BLaER1 (cell line): Measurements from ENCODE around the gene DOCK6.

Experiments
- H3K27ac ChIP-seq: shearing (Covaris generic); formaldehyde crosslinking; 2 replicates; pipeline ENCODE4 v1.8.1; 2022
- H3K27me3 ChIP-seq: shearing (Covaris generic); formaldehyde crosslinking; 2 replicates; pipeline ENCODE4 v1.8.1; 2022
- H3K36me3 ChIP-seq: shearing (Covaris generic); formaldehyde crosslinking; 2 replicates; pipeline ENCODE4 v1.8.1; 2022
- H3K4me1 ChIP-seq: shearing (Covaris generic); formaldehyde crosslinking; 2 replicates; pipeline ENCODE4 v1.8.1; 2022
- H3K4me2 ChIP-seq: shearing (Covaris generic); formaldehyde crosslinking; 2 replicates; pipeline ENCODE4 v1.8.1; 2022
- H3K4me3 ChIP-seq: shearing (Covaris generic); formaldehyde crosslinking; 2 replicates; pipeline ENCODE4 v1.8.1; 2022
- H3K9ac ChIP-seq: shearing (Covaris generic); formaldehyde crosslinking; 2 replicates; pipeline ENCODE4 v1.8.1; 2022
- H3K9me3 ChIP-seq: shearing (Covaris generic); formaldehyde crosslinking; 2 replicates; pipeline ENCODE4 v1.8.1; 2022
- H4K20me1 ChIP-seq: shearing (Covaris generic); formaldehyde crosslinking; 2 replicates; pipeline ENCODE4 v1.8.1; 2022
- Cebpa-rat ChIP-seq: shearing (Covaris generic); IDR thresholded peaks from 2 replicates; pipeline ENCODE4 v1.8.1; 2022

Gene DOCK6

DNA sequence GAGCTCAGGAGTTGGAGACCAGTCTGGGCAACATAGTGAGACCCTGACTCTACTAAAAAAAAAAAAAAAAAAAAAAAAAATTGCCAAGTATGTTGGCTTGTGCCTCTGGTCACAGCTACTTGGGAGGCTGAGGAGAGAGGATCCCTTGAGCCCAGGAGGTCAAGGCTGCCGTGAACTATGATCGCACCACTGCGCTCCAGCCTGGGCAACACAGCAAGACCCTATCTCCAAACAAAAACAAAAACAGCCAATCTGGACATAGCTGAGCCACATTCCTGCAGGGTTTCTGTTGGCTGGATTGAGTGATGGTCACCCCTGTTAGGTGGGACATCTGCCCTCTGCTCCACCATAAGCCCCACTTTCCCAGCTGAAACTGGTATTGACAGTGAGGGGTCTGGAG lies 36.5 kb downstream of the DOCK6 start:
- Histone ChIP-seq H3K27me3 (no peaks in the 10 kb centered on the region), H3K9me3 (peaks cover 10% of the 10 kb centered on the region), H3K4me1 (no peaks in the 10 kb centered on the region), H3K9ac (no peak overlapping the region), H4K20me1 (no peaks in the 10 kb centered on the region), H3K4me2 (no peak overlapping the region), H3K4me3 (no peak overlapping the region), H3K36me3 (no peaks in the 10 kb centered on the region), H3K27ac (no peak overlapping the region)
- TF ChIP-seq Cebpa-rat, result no peak

DNA sequence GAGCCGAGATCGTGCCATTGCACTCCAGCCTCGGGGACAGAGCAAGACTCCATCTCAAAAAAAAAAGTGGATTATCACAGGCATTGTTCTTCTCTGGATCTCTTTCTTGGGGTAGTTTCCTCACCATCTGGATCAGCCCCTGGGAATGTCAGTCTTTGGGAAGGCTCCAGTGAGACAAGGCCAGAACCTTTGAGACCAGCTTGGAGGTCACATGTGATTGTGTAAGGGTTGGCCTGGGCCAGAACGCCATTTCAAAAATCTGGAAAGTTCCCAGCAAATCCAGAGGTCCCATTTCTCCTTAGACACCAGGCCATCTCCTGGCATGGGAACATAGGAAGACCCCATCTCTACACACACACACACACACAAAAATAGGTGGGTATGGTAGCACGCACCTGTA lies 37.2 kb downstream of the DOCK6 start:
- Histone ChIP-seq H3K9ac (no peak overlapping the region), H3K27me3 (no peaks in the 10 kb centered on the region), H3K9me3 (peaks cover 13% of the 10 kb centered on the region), H3K36me3 (no peaks in the 10 kb centered on the region), H3K27ac (no peak overlapping the region), H3K4me2 (no peak overlapping the region), H3K4me3 (no peak overlapping the region), H4K20me1 (no peaks in the 10 kb centered on the region), H3K4me1 (no peaks in the 10 kb centered on the region)
- no peak for TF ChIP-seq Cebpa-rat

DNA sequence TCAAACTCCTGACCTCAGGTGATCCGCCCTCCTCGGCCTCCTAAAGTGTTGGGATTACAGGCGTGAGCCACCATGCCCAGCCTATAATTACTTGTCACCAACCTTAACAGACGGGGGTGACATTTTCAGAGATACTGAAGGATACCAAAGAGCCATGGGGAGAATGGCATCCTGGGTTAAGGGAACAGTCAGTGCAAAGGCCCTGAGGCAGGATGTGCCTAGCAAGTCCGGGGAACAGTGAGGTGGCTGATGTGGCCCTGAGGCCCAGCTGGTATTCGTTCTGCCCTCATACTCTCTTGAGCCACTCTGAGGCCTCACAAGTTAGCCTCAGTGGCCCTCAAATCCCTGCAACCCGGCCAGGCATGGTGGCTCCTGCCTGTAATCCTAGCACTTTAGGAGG lies 37.9 kb downstream of the DOCK6 start:
- no peaks in the 10 kb centered on the region for H3K27me3 ChIP-seq
- no peaks in the 10 kb centered on the region for H3K4me1 ChIP-seq
- H3K4me3 ChIP-seq, result no peak overlapping the region
- no peaks in the 10 kb centered on the region for H3K36me3 ChIP-seq
- TF ChIP-seq Cebpa-rat, result no peak
- no peaks in the 10 kb centered on the region for H4K20me1 ChIP-seq
- H3K4me2 ChIP-seq, result no peak overlapping the region
- no peak overlapping the region for H3K9ac ChIP-seq
- no peak overlapping the region for H3K27ac ChIP-seq
- peaks cover 13% of the 10 kb centered on the region for H3K9me3 ChIP-seq

DNA sequence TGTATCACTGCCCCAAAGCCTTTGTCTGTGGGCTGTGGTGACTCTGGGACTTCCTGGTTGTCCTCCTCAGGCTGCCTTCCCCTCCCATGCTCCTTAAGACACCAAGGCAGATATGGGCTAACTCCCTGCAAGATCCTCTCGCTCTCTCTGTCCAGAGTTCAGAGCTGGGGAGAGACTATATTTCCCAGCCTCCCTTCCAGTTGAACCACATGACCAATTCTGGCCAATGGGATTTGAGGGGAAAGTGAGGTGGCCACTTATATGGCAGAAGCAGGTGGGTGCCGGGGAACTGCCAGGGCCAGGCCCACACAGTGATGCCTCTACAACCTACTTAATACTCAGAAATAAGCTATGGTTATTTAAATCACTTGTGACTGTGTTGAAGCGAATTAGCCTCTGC lies 39.1 kb downstream of the DOCK6 start:
- no peak for TF ChIP-seq Cebpa-rat
- Histone ChIP-seq H3K27ac (no peak overlapping the region), H3K36me3 (no peaks in the 10 kb centered on the region), H3K9me3 (peaks cover 13% of the 10 kb centered on the region), H4K20me1 (no peaks in the 10 kb centered on the region), H3K27me3 (no peaks in the 10 kb centered on the region), H3K9ac (no peak overlapping the region), H3K4me1 (no peaks in the 10 kb centered on the region), H3K4me2 (no peak overlapping the region), H3K4me3 (no peak overlapping the region)

DNA sequence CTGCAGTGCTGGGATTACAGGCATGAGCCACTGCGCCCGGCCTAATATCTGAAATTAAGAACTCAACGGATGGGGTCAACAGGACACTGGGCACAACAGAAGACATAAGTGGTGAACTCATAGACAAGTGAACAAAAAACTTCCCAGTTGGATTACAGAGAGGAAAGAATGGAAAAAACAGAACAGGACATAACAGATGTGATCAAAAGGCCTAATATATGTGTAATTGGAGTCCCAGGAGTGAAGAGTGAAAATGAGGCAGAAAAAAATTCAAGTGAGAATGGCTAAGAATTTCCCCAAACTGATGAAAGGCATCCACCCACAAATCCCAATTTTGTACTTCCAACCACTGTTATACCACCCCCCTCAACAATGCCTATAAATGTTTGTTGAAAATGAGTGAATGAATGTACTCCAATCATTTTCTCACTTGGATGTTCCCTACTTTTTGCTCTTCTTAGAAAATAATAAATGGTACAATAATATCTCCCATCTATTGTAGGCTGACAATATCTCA lies 41.2 kb downstream of the DOCK6 start:
- H3K27me3 ChIP-seq, result no peaks in the 10 kb centered on the region
- TF ChIP-seq Cebpa-rat, result no peak
- H3K4me2 ChIP-seq, result no peak overlapping the region
- H3K4me1 ChIP-seq, result no peaks in the 10 kb centered on the region
- H3K27ac ChIP-seq, result no peak overlapping the region
- no peak overlapping the region for H3K9ac ChIP-seq
- H3K4me3 ChIP-seq, result no peak overlapping the region
- H4K20me1 ChIP-seq, result no peaks in the 10 kb centered on the region
- peaks cover 13% of the 10 kb centered on the region for H3K9me3 ChIP-seq
- no peaks in the 10 kb centered on the region for H3K36me3 ChIP-seq

DNA sequence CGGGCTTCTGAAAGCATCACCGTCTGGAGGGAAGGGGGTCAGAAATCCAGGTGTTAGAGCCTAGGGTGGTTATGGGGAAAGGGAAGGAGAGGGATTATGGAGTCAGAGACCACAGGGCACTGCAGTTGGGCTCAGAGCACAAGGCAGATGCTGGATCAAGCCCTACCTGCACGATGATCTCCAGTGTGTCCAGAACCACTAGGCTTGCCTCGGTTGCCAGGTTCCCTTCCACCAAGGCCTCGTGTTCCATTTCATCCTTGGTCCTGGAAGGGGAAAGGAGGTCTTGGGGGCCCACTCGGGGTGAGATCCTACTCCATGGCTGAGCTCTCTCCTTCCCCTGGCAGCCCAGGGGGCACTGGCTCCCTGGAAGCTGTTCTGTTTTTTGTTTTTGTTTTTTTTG lies 47.9 kb downstream of the DOCK6 start:
- H3K4me3 ChIP-seq, result no peak overlapping the region
- H3K27ac ChIP-seq, result no peak overlapping the region
- H3K36me3 ChIP-seq, result no peaks in the 10 kb centered on the region
- H3K9me3 ChIP-seq, result no peaks in the 10 kb centered on the region
- no peak overlapping the region for H3K4me2 ChIP-seq
- H3K4me1 ChIP-seq, result no peaks in the 10 kb centered on the region
- no peak for TF ChIP-seq Cebpa-rat
- H4K20me1 ChIP-seq, result no peaks in the 10 kb centered on the region
- H3K27me3 ChIP-seq, result no peaks in the 10 kb centered on the region
- H3K9ac ChIP-seq, result no peak overlapping the region

DNA sequence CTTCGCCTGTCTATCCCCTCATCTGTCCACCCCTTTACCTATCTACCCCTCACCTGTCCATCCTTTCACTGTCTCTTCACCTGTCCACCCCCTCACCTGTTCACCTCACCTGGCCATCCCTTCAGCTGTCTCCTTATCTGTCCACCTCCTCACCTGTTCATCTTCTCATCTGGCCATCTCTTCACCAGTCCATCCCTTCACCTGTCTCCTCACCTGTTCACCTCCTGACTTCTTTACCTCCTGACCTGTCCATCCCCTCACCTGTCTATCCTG lies 51.7 kb downstream of the DOCK6 start:
- Histone ChIP-seq H3K4me3 (no peak overlapping the region), H3K9me3 (no peaks in the 10 kb centered on the region), H3K4me2 (no peak overlapping the region), H4K20me1 (peaks cover 29% of the 10 kb centered on the region; the same call in 1 of the 2 replicates), H3K27ac (no peak overlapping the region), H3K27me3 (no peaks in the 10 kb centered on the region), H3K4me1 (peaks cover 9% of the 10 kb centered on the region), H3K9ac (no peak overlapping the region), H3K36me3 (no peaks in the 10 kb centered on the region)
- TF ChIP-seq Cebpa-rat, result no peak

DNA sequence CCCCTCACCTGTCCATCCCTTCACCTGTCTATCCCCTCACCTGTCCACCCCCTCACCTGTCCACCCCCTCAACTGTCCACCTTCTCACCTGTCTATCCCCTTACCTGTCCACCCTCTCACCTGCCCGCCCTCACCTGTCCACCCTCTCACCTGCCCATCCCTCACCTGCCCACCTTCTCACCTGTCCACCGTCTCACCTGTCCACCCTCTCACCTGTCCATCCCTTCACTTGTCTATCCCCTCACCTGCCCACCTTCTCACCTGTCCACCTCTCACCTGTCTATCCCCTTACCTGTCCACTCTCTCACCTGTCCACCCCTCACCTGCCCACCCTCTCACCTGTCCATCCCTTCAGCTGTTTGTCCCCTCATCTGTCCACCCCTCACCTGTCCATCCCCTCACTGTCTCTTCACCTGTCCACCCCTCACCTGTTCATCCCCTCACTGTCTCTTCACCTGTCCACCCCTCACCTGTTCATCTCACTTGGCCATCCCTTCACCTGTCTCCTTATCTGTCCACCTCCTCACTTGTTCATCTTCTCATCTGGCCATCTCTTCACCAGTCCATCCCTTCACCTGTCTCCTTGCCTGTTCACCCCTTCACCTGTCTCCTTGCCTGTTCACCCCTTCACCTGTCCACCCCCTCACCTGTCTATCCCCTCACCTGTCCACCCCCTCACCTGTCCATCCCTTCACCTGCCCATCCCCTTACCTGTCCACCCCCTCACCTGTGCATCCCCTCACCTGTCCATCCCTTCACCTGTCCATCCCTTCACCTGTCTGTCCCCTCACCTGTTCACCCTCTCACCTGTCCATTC lies 52.3 kb downstream of the DOCK6 start:
- Histone ChIP-seq H3K27me3 (no peaks in the 10 kb centered on the region), H3K9ac (no peak overlapping the region), H4K20me1 (peaks cover 29% of the 10 kb centered on the region; the same call in 1 of the 2 replicates), H3K27ac (no peak overlapping the region), H3K36me3 (no peaks in the 10 kb centered on the region), H3K4me2 (no peak overlapping the region), H3K4me1 (peaks cover 14% of the 10 kb centered on the region), H3K4me3 (no peak overlapping the region), H3K9me3 (no peaks in the 10 kb centered on the region)
- no peak for TF ChIP-seq Cebpa-rat

DNA sequence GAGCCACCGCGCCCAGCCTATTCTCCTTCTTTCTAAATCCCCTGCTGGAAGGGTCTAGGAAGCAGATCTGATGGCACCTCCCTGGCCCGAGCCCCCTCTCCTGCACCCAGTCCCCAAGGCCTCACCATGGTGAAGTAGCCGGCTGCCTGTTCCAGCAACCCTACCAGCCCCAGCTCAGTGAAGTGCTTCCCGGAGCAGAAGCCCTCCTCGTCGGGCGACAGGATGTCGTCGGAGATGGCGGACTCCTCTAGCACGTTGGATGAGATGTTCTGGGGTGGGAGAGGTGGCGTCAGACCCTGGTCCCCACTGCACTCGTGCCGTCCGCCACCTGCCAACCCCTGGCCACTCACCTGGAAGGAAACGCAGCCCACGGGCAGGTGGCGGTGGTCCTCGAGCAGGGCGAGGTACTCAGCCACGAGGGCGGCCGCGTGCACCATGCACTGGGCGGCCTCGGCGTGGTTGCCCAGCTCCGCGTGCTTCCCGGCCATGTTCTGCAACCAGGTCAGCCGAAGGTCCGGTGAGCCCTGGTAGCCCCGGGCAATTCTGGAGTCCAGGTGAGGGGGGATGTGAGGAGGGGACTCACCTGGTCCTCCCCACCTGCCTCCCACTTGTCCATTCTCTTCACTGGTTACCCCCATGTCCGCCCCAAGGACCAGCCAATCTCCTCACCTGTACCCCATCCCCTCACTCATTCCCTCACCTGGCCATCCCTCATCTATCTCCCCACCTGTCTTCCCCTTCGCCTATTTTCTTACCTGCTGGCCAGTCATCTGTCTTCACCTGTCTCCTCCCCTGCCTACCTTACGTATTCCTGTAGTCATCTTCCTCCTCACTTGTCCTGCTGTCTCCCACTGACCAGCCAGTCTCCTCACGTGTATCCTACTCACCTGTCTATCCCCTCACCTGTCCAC lies 53.5 kb downstream of the DOCK6 start:
- H4K20me1 ChIP-seq, result peaks cover 34% of the 10 kb centered on the region; the same call in 1 of the 2 replicates
- no peak overlapping the region for H3K27ac ChIP-seq
- H3K4me3 ChIP-seq, result no peak overlapping the region
- no peaks in the 10 kb centered on the region for H3K9me3 ChIP-seq
- no peak overlapping the region for H3K9ac ChIP-seq
- peaks cover 26% of the 10 kb centered on the region for H3K4me1 ChIP-seq
- TF ChIP-seq Cebpa-rat, result no peak
- no peaks in the 10 kb centered on the region for H3K36me3 ChIP-seq
- H3K27me3 ChIP-seq, result no peaks in the 10 kb centered on the region
- no peak overlapping the region for H3K4me2 ChIP-seq

DNA sequence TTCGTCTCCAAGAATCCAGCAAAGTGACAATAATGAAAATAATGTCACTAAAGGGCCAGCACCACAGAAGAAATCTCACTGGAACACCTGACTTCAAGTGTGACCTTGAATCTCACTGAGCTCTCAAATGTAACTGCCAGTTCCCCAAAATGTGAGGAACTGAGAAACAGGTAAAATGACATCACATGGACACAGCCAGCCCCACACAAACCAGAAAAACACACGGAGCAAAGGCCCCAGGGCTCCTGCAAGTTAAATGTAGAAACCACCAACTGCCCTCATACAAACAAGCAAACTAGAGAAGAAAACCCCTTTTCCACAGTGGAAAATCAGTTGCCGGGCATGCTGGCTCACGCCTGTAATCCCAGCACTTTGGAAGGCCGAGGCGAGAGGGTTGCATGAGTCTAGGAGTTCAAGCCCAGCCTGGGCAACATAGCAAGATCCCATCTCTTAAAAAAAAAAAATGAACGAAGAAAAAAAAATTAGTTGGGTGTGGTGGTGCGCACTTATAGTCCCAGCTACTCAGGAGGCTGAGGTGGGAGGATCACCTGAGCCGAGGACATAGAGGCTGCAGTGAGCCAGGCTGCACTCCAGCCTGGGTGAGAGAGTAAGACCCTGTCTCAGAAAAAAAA lies 56.3 kb downstream of the DOCK6 start:
- H3K4me3 ChIP-seq, result no peak overlapping the region
- H3K36me3 ChIP-seq, result no peaks in the 10 kb centered on the region
- no peak for TF ChIP-seq Cebpa-rat
- peaks cover 34% of the 10 kb centered on the region; the same call in 1 of the 2 replicates for H4K20me1 ChIP-seq
- peaks cover 40% of the 10 kb centered on the region for H3K4me1 ChIP-seq
- no peak overlapping the region for H3K27ac ChIP-seq
- H3K4me2 ChIP-seq, result peak overlapping the region; percentile 79
- no peaks in the 10 kb centered on the region for H3K27me3 ChIP-seq
- no peak overlapping the region for H3K9ac ChIP-seq
- no peaks in the 10 kb centered on the region for H3K9me3 ChIP-seq
